Adipocyte (in vitro differentiated cells): ENCODE results near the gene MEF2D.

ENCODE experiments used
- DNase-seq: peaks from one replicate; pipeline ENCODE4 v3.0.0-alpha.2; 2015; ENCODE audit warnings: low read depth
- H3K27me3 ChIP-seq: replicated peaks from 2 replicates; pipeline ENCODE4 v1.7.0; 2013; ENCODE audit warnings: mild to moderate bottlenecking, low read length, moderate library complexity; ENCODE audit not compliant: control insufficient read depth, insufficient read depth
- H3K36me3 ChIP-seq: 2 replicates; pipeline ENCODE4 v1.7.0; 2013; ENCODE audit warnings: low read length, mild to moderate bottlenecking, moderate library complexity; ENCODE audit not compliant: control insufficient read depth, insufficient read depth, severe bottlenecking
- H3K4me1 ChIP-seq: 2 replicates; pipeline ENCODE4 v1.7.0; 2013; ENCODE audit warnings: mild to moderate bottlenecking, low read length, moderate library complexity; ENCODE audit not compliant: control insufficient read depth, insufficient read depth
- H3K4me3 ChIP-seq: 2 replicates; pipeline ENCODE4 v1.7.0; 2013; ENCODE audit warnings: mild to moderate bottlenecking, low read length, moderate library complexity
- H3K9ac ChIP-seq: 2 replicates; pipeline ENCODE4 v1.7.0; 2013; ENCODE audit warnings: mild to moderate bottlenecking, low read length, moderate library complexity
- H3K9me3 ChIP-seq: 2 replicates; pipeline ENCODE4 v1.7.0; 2013; ENCODE audit warnings: mild to moderate bottlenecking, low read length, moderate library complexity; ENCODE audit not compliant: control insufficient read depth

The MEF2D gene

DNA sequence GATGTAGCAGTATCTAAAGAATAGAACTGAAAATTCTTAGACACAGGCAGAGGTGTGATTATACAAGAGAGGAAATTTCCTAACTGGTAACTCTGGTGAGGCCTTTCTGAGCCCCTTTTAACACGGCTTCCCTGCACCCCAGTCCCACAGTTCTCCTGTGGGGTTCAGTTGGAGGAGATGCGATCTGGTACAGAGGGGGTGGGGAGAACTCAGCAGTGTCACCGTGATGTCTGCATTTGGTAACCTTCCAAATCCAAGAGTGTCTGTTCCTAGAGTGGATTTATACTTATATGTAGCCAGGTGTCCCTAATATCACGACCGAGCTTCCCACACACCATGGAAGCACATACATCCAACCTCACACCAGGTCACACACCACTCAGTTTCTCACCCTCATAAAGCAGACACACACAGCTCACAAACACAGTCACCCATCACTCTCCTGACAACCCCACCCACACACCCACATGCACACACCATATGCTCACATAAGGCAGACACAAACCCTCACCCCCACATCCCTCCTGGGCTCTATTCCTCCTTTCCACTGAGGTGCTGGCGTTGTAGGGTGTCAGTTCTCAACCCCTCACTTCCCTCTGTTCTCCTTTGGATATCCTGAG, 83.1 kb downstream of the MEF2D start:
- H3K9ac ChIP-seq: no peak overlapping the region
- no peaks in the 10 kb centered on the region for H3K36me3 ChIP-seq
- H3K27me3 ChIP-seq: peaks cover 97% of the 10 kb centered on the region
- H3K4me3 ChIP-seq: no peak overlapping the region
- peaks cover 4% of the 10 kb centered on the region for H3K4me1 ChIP-seq
- no peaks in the 10 kb centered on the region for H3K9me3 ChIP-seq
- DNase-seq: no peak

DNA sequence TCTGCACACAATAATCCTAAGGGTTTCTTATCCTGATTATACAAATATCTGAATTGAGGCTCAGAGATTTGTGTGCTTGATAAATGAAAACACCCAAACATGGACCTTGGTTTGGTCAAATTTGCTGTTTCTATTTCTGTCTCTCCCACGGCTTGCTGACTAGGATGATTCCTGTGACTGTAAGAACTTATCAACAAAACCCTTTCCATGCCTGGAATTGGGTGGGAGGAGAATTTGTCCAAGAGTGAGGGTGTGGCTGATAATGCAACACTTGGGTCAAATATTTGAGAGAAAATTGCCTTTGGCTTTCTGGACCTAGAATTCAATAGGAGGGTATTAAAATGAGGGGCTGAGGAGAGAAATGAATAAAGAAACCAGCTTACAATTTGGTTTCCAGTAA, 83.6 kb downstream of the MEF2D start:
- Histone ChIP-seq H3K36me3 (no peaks in the 10 kb centered on the region), H3K27me3 (peaks cover 96% of the 10 kb centered on the region), H3K4me1 (peaks cover 4% of the 10 kb centered on the region), H3K4me3 (no peak overlapping the region), H3K9me3 (no peaks in the 10 kb centered on the region), H3K9ac (no peak overlapping the region)
- no peak for DNase-seq

DNA sequence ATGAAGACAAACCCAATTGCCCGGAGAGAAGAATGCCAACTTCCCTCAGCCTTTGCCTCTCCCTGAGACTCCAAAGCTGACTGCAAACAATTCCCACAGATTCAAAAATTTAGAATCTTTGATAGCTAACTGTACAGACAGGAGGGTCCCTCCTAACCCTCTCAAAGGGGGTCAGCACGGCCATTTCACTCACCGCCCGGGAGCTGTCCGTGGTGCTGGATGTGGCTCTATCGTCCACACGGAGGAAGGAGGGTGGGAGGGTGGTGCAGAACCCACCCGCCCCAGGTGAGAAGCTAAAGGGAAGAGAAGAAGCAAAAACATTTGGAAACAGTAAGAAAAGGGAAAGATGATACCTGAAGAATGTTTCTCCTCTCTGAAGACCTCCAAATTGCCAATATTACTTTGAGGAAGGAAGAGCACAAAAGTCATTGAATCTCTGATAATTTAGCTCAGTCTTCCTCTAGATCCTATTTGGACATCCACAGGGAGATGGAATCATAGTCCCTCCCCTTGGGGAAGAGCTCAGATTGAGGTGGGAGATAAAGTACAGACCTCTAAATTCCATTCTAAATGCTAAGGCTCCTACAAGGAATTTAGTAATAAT, 86.0 kb downstream of the MEF2D start:
- Histone ChIP-seq H3K4me1 (no peaks in the 10 kb centered on the region), H3K36me3 (no peaks in the 10 kb centered on the region), H3K27me3 (peaks cover 87% of the 10 kb centered on the region), H3K9ac (no peak overlapping the region), H3K4me3 (no peak overlapping the region), H3K9me3 (no peaks in the 10 kb centered on the region)
- peak; percentile 14 for DNase-seq
